ENCODE measurements around the gene SP4. TPM values are rescaled to one million over a fixed set of nuclear protein-coding genes. Genes with fewer than 3 reads are reported as not detected.

SP4 gene
- total RNA-seq, 3 donors from 2014 or later: 17.3 to 32.8 (median 23.0) TPM

DNA sequence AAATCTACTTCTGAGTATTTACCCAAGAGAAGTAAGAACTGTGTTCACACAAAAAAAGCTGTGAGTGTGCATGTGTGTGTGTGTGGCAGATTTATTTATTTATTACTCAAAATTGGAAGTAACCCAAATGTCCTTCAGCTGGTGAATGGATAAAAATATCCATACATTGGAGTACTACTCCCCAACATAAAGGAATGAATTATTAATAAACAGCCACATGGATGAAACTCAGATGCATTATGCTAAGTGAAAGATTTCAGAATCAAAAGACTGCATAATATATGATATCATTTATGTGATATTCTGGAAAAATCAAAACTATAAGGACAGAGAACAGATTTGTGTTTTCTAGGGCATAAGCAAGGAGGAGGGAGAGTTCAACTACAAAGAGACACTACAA, 67.8 kb downstream of the SP4 start:
- no peak overlapping the region for H3K27ac ChIP-seq
- H3K36me3 ChIP-seq: no peaks in the 10 kb centered on the region
- H3K9me3 ChIP-seq: peaks cover 5 to 24% of the 10 kb centered on the region in 2 donors
- no peak for DNase-seq (ENCODE audit: low spot score in 2 of 2)
- TF ChIP-seq, protein P1, sequence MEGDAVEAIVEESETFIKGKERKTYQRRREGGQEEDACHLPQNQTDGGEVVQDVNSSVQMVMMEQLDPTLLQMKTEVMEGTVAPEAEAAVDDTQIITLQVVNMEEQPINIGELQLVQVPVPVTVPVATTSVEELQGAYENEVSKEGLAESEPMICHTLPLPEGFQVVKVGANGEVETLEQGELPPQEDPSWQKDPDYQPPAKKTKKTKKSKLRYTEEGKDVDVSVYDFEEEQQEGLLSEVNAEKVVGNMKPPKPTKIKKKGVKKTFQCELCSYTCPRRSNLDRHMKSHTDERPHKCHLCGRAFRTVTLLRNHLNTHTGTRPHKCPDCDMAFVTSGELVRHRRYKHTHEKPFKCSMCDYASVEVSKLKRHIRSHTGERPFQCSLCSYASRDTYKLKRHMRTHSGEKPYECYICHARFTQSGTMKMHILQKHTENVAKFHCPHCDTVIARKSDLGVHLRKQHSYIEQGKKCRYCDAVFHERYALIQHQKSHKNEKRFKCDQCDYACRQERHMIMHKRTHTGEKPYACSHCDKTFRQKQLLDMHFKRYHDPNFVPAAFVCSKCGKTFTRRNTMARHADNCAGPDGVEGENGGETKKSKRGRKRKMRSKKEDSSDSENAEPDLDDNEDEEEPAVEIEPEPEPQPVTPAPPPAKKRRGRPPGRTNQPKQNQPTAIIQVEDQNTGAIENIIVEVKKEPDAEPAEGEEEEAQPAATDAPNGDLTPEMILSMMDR (IDR thresholded peaks at IDR 0.05): no peak
- TF ChIP-seq POLR2AphosphoS5 (IDR thresholded peaks at IDR 0.05) (no peak), POLR2A (IDR thresholded peaks at IDR 0.05) (no peak)
- no peaks in the 10 kb centered on the region for H3K4me1 ChIP-seq
- intact Hi-C loops (cut with DNase I; ENCODE audit: low total_unique reads): no loop called here
- H3K4me3 ChIP-seq: no peak overlapping the region
- no peaks in the 10 kb centered on the region for H3K27me3 ChIP-seq

DNA sequence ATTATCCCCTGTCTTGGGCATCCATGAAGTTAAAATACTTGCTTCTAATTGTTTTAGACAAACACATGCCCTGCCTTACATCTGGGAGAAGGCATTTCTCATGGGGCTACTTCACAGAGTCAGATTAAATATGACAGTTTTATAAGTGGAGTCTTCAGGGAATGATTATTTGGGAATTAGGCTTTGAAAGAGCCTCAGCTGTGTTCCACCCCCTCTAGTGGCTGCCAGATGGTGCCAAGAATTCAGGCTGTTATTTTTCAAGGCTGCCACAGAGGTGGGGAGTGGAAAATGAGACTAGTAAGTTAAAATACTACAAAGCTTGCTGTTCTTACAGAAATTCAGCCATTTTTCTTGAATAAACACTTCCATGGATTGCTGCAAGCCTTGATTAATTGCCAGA, 69.2 kb downstream of the SP4 start:
- Histone ChIP-seq H3K4me1 (no peaks in the 10 kb centered on the region), H3K27me3 (no peaks in the 10 kb centered on the region), H3K36me3 (no peaks in the 10 kb centered on the region), H3K9me3 (peaks cover 5 to 28% of the 10 kb centered on the region in 2 donors), H3K27ac (no peak overlapping the region), H3K4me3 (no peak overlapping the region)
- no peak for DNase-seq (ENCODE audit: low spot score in 2 of 2)
- intact Hi-C loops (cut with DNase I; ENCODE audit: low total_unique reads): no loop called here
- TF ChIP-seq, protein P1 (IDR thresholded peaks at IDR 0.05): no peak
- TF ChIP-seq POLR2AphosphoS5 (IDR thresholded peaks at IDR 0.05): no peak

DNA sequence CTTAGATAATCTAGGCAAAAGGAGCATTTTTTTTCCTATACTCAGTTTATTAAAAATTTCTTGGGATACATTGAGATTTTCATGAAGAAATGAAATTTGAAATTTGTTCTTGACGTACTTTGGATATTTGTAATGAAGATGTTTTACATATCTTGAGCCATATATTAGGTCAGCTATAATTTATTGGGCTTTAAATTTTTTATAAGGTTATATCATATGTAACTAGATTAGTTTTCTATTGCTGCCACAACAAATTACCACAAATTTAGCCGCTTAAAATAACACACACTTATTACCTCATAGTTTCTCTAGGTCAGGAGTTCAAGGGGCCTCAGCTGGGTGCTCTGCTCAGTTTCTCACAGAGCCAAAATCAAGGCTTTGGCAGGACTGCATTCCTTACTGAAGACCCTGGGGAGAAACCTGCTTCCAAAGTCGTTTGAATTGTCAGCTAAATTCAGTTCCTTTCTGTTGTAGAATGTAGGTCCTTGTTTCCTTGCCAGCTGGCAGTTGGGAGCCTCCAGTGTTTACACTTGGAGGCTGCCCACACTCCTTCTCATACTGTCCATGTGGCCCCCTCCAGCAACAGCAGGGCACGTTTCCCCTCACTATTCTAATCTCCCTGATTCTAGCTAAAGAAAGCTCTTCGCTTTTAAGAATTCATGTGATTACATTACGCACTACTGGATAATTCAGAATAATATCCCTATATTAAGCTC, 72.4 kb downstream of the SP4 start:
- DNase-seq (ENCODE audit: low spot score in 2 of 2): no peak
- Histone ChIP-seq H3K36me3 (no peaks in the 10 kb centered on the region), H3K27me3 (no peaks in the 10 kb centered on the region), H3K4me3 (no peak overlapping the region), H3K4me1 (no peaks in the 10 kb centered on the region), H3K9me3 (peaks cover 5 to 23% of the 10 kb centered on the region in 2 donors), H3K27ac (no peak overlapping the region)
- intact Hi-C loops (cut with DNase I; ENCODE audit: low total_unique reads): no loop called here
- TF ChIP-seq POLR2A (IDR thresholded peaks at IDR 0.05): no peak

DNA sequence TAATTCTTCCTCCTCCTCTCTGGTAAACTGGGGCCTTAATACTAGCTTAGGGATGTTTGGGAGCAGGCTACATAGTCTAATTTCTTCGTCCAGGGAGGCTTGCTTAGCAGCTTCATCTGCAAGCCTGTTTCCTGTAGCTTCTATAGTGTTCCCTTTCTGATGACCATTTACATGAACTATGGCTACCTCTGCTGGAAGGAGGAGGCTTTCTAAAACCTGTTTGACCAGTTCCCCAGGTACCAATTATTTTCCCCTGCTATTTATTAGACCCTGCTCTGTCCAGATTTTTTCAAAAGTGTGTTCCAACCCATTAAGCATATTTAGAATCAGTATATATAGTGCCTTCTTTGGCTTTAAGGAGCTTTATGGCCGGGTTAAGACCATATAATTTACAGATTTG, 76.1 kb downstream of the SP4 start:
- H3K9me3 ChIP-seq: peaks cover 0 to 10% of the 10 kb centered on the region in 2 donors
- intact Hi-C loops (cut with DNase I; ENCODE audit: low total_unique reads): no loop called here
- H3K4me1 ChIP-seq: no peaks in the 10 kb centered on the region
- H3K27ac ChIP-seq: no peak overlapping the region
- no peak for DNase-seq (ENCODE audit: low spot score in 2 of 2)
- H3K27me3 ChIP-seq: no peaks in the 10 kb centered on the region
- H3K4me3 ChIP-seq: no peak overlapping the region
- TF ChIP-seq POLR2AphosphoS5 (IDR thresholded peaks at IDR 0.05): no peak
- no peaks in the 10 kb centered on the region for H3K36me3 ChIP-seq

DNA sequence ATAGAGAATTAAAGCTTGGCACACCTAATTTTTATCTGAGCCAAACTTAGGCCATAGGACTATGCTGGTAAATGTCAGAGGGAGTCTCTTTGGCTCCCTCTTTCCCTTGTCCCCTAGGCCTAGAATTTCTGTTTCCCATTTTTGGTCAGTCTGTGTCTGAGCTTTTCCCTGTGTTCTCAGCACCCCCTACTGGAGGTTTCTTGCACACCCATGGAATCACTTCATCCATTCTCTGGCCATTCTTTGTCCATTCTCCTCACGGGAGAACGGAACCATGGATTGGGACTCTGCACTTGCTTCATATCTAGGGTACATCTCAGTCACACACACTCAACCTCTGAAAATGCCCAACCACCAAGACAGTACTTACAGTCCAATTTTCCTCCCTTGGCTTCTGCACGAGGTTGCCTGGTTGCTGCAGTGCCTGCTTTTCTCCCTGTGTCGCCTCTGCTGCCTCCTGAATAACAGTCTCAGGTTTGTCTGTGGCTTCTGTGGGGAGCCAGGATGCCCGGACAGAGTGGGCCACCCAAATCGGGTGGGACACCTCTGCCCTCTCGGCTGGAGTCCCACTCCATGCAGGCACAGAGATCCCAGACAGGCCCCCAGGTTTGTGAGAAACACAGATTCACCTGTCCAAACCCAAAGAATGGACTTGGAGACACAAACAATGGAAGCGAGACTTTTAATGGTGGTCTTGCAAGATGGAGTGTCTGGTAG, 79.9 kb downstream of the SP4 start:
- Histone ChIP-seq H3K27ac (no peak overlapping the region), H3K27me3 (no peaks in the 10 kb centered on the region), H3K9me3 (no peaks in the 10 kb centered on the region), H3K4me1 (no peaks in the 10 kb centered on the region), H3K4me3 (no peak overlapping the region), H3K36me3 (no peaks in the 10 kb centered on the region)
- intact Hi-C loops (cut with DNase I; ENCODE audit: low total_unique reads): no loop called here
- DNase-seq (ENCODE audit: low spot score in 2 of 2): no peak
- TF ChIP-seq POLR2A (IDR thresholded peaks at IDR 0.05): no peak
- TF ChIP-seq, protein P1 (IDR thresholded peaks at IDR 0.05): peak in 2 of 3 donors; percentile 29 to 43

DNA sequence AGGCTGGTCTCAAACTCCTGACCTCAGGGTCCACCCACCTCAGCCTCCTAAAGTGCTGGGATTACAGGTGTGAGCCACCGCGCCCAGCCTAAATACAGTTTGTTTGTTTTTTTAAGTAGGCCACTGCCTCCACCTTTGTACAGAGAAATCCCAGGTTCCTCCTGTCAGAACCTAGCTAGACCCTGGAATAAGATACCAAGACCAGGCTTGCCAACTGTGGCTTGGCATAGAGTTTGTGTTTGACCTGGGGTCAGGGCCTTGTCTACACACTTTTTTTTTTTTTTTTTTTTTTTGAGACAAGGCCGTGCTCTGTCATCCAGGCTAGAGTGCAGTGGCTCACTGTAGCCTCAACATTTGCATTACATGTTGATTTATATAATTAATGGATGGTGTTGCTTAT, 80.7 kb downstream of the SP4 start:
- no peak for TF ChIP-seq POLR2A (IDR thresholded peaks at IDR 0.05)
- no peak for TF ChIP-seq POLR2AphosphoS5 (IDR thresholded peaks at IDR 0.05)
- TF ChIP-seq, protein P1 (IDR thresholded peaks at IDR 0.05): no peak
- H3K4me3 ChIP-seq: no peak overlapping the region
- no peaks in the 10 kb centered on the region for H3K36me3 ChIP-seq
- no peak overlapping the region for H3K27ac ChIP-seq
- no peaks in the 10 kb centered on the region for H3K9me3 ChIP-seq
- no peaks in the 10 kb centered on the region for H3K4me1 ChIP-seq
- H3K27me3 ChIP-seq: no peaks in the 10 kb centered on the region
- intact Hi-C loops (cut with DNase I; ENCODE audit: low total_unique reads): no loop called here
- no peak for DNase-seq (ENCODE audit: low spot score in 2 of 2)
